ENCODE data around the gene DHODH. TPM values are rescaled to one million over a fixed set of nuclear protein-coding genes. Genes with fewer than 3 reads are reported as not detected.
A peak's percentile ranks its signal among the peaks of the same experiment; 100 is the strongest.
"Not testable (repeated sequence)": the region's sequence is repeated elsewhere in the genome, so short reads cannot be mapped to it uniquely, and the experiment has no call there.

Gene DHODH
- total RNA-seq, 1 donor from 2014 or later: 33.7 TPM

- no peaks in the 10 kb centered on the region for H3K27me3 Mint-ChIP-seq
- peaks cover 5% of the 10 kb centered on the region for H3K9me3 Mint-ChIP-seq
- no peaks in the 10 kb centered on the region for H3K36me3 Mint-ChIP-seq (ENCODE audit: low read depth)
- no peaks in the 10 kb centered on the region for H3K4me1 Mint-ChIP-seq
- no peak overlapping the region for H3K4me3 Mint-ChIP-seq
- H3K27ac Mint-ChIP-seq: no peak overlapping the region
- intact Hi-C loops (cut with micrococcal nuclease): no loop called here
- no peak for DNase-seq
These were observed 42.4 kb downstream of the DHODH start for GRCh38 chr16:72050769-72051464.

GRCh38 chr16:72051818-72052217, 43.3 kb downstream of the DHODH start:
- intact Hi-C loops (cut with micrococcal nuclease): no loop called here
- Mint-ChIP-seq H3K36me3 (ENCODE audit: low read depth) (no peaks in the 10 kb centered on the region), H3K27me3 (no peaks in the 10 kb centered on the region), H3K9me3 (peaks cover 5% of the 10 kb centered on the region), H3K4me3 (no peak overlapping the region), H3K27ac (no peak overlapping the region), H3K4me1 (no peaks in the 10 kb centered on the region)
- no peak for DNase-seq

GRCh38 chr16:72054254-72054847, 45.8 kb downstream of the DHODH start, which contains the start of gene HP:
Gene HP (plus strand): TSS chr16:72054505. CDS start chr16:72054653, 148 bp downstream.
- H3K4me1 Mint-ChIP-seq; H3K27ac Mint-ChIP-seq; H3K36me3 Mint-ChIP-seq (ENCODE audit: low read depth); H3K4me3 Mint-ChIP-seq; DNase-seq; H3K9me3 Mint-ChIP-seq; intact Hi-C loops (cut with micrococcal nuclease); H3K27me3 Mint-ChIP-seq: not testable (repeated sequence)

- no peak overlapping the region for H3K27ac Mint-ChIP-seq
- DNase-seq: no peak
These were observed 47.4 kb downstream of the DHODH start for GRCh38 chr16:72055911-72056310.

GRCh38 chr16:72057313-72057712, 48.8 kb downstream of the DHODH start:
- H3K27me3 Mint-ChIP-seq; intact Hi-C loops (cut with micrococcal nuclease); H3K27ac Mint-ChIP-seq; H3K4me1 Mint-ChIP-seq; H3K9me3 Mint-ChIP-seq; H3K36me3 Mint-ChIP-seq (ENCODE audit: low read depth); DNase-seq; H3K4me3 Mint-ChIP-seq: not testable (repeated sequence)

More at GRCh38 chr16:72055911-72056310, 47.4 kb downstream of the DHODH start:
- H3K27me3 Mint-ChIP-seq: no peaks in the 10 kb centered on the region
- H3K4me1 Mint-ChIP-seq: no peaks in the 10 kb centered on the region
- H3K36me3 Mint-ChIP-seq (ENCODE audit: low read depth): no peaks in the 10 kb centered on the region
- H3K9me3 Mint-ChIP-seq: no peaks in the 10 kb centered on the region
- H3K4me3 Mint-ChIP-seq: no peak overlapping the region
- intact Hi-C loops (cut with micrococcal nuclease): no loop called here

GRCh38 chr16:72059060-72059459, 50.5 kb downstream of the DHODH start:
- DNase-seq; H3K36me3 Mint-ChIP-seq (ENCODE audit: low read depth); intact Hi-C loops (cut with micrococcal nuclease); H3K9me3 Mint-ChIP-seq; H3K4me3 Mint-ChIP-seq; H3K27me3 Mint-ChIP-seq; H3K4me1 Mint-ChIP-seq; H3K27ac Mint-ChIP-seq: not testable (repeated sequence)

- DNase-seq: no peak
- H3K9me3 Mint-ChIP-seq: no peaks in the 10 kb centered on the region
- H3K27me3 Mint-ChIP-seq: no peaks in the 10 kb centered on the region
- no peak overlapping the region for H3K27ac Mint-ChIP-seq
- H3K4me3 Mint-ChIP-seq: no peak overlapping the region
- no peaks in the 10 kb centered on the region for H3K4me1 Mint-ChIP-seq
- intact Hi-C loops (cut with micrococcal nuclease): no loop called here
- no peaks in the 10 kb centered on the region for H3K36me3 Mint-ChIP-seq (ENCODE audit: low read depth)
These were observed 51.9 kb downstream of the DHODH start for GRCh38 chr16:72060405-72060804.

- intact Hi-C loops (cut with micrococcal nuclease): no loop called here
- Mint-ChIP-seq H3K27me3 (no peaks in the 10 kb centered on the region), H3K27ac (no peak overlapping the region), H3K36me3 (ENCODE audit: low read depth) (no peaks in the 10 kb centered on the region), H3K4me1 (no peaks in the 10 kb centered on the region), H3K9me3 (no peaks in the 10 kb centered on the region), H3K4me3 (no peak overlapping the region)
- no peak for DNase-seq
These were observed 53.0 kb downstream of the DHODH start for GRCh38 chr16:72061564-72061963.

GRCh38 chr16:72064361-72064894, 55.9 kb downstream of the DHODH start:
- Mint-ChIP-seq H3K36me3 (ENCODE audit: low read depth) (no peaks in the 10 kb centered on the region), H3K4me1 (no peaks in the 10 kb centered on the region), H3K27me3 (no peaks in the 10 kb centered on the region), H3K9me3 (no peaks in the 10 kb centered on the region), H3K27ac (no peak overlapping the region), H3K4me3 (no peak overlapping the region)
- intact Hi-C loops (cut with micrococcal nuclease): no loop called here
- DNase-seq: no peak

- H3K27me3 Mint-ChIP-seq: no peaks in the 10 kb centered on the region
- intact Hi-C loops (cut with micrococcal nuclease): loop anchor here (1.0 kb wide), 1 partner anchor 33 kb away; no protein-coding TSS in a partner anchor
- H3K27ac Mint-ChIP-seq: no peak overlapping the region
- peak; percentile 64 for DNase-seq
- no peak overlapping the region for H3K4me3 Mint-ChIP-seq
- H3K36me3 Mint-ChIP-seq (ENCODE audit: low read depth): no peaks in the 10 kb centered on the region
- no peaks in the 10 kb centered on the region for H3K4me1 Mint-ChIP-seq
- H3K9me3 Mint-ChIP-seq: no peaks in the 10 kb centered on the region
These were observed 58.2 kb downstream of the DHODH start for GRCh38 chr16:72066747-72067146.

- intact Hi-C loops (cut with micrococcal nuclease): no loop called here
- Mint-ChIP-seq H3K9me3 (no peaks in the 10 kb centered on the region), H3K36me3 (ENCODE audit: low read depth) (no peaks in the 10 kb centered on the region), H3K27me3 (no peaks in the 10 kb centered on the region), H3K4me1 (no peaks in the 10 kb centered on the region), H3K4me3 (no peak overlapping the region), H3K27ac (no peak overlapping the region)
- DNase-seq: no peak
These were observed 60.4 kb downstream of the DHODH start for GRCh38 chr16:72068930-72069329.

GRCh38 chr16:72072514-72073342, 64.2 kb downstream of the DHODH start:
- no peak overlapping the region for H3K27ac Mint-ChIP-seq
- intact Hi-C loops (cut with micrococcal nuclease): no loop called here
- H3K4me3 Mint-ChIP-seq: no peak overlapping the region
- no peak for DNase-seq
- no peaks in the 10 kb centered on the region for H3K36me3 Mint-ChIP-seq (ENCODE audit: low read depth)
- no peaks in the 10 kb centered on the region for H3K27me3 Mint-ChIP-seq
- H3K9me3 Mint-ChIP-seq: no peaks in the 10 kb centered on the region
- no peaks in the 10 kb centered on the region for H3K4me1 Mint-ChIP-seq

GRCh38 chr16:72073560-72074230, 65.2 kb downstream of the DHODH start:
- no peaks in the 10 kb centered on the region for H3K4me1 Mint-ChIP-seq
- intact Hi-C loops (cut with micrococcal nuclease): no loop called here

More at GRCh38 chr16:72073560-72074230, 65.2 kb downstream of the DHODH start:
- Mint-ChIP-seq H3K27me3 (no peaks in the 10 kb centered on the region), H3K36me3 (ENCODE audit: low read depth) (no peaks in the 10 kb centered on the region), H3K9me3 (no peaks in the 10 kb centered on the region), H3K27ac (no peak overlapping the region), H3K4me3 (no peak overlapping the region)
- no peak for DNase-seq
